ENCODE data around the gene NRF1. TPM values are rescaled to one million over a fixed set of nuclear protein-coding genes. Genes with fewer than 3 reads are reported as not detected.

NRF1 gene
- total RNA-seq, 2 donors from 2014 or later: 33.7 to 33.9 TPM

DNA sequence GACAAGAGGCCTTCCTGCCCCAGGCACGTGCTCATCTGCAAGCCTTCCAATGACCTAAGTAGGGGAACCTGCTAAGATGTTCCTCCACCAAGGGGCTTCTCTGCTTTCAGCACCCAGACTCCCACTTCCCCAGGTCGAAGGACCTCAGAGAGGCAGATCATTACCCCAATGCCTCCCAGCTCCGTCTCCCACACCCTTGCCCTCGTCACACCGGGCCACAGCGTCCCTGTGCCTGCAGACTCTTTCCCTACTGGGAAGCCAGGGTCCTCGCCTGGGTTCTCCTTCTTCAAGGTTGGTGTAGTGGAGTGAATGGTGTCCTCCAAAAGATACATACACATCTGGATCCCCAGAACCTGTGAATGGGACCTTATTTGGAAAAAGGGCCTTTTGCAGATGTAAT, 189.4 kb downstream of the NRF1 start:
- H3K36me3 Mint-ChIP-seq (ENCODE audit: low read depth): peaks cover 4% of the 10 kb centered on the region
- no peak overlapping the region for H3K27ac Mint-ChIP-seq
- peaks cover 2% of the 10 kb centered on the region for H3K4me1 Mint-ChIP-seq
- peaks cover 21% of the 10 kb centered on the region for H3K27me3 Mint-ChIP-seq
- no peaks in the 10 kb centered on the region for H3K9me3 ChIP-seq (ENCODE audit: control insufficient read depth, low read length, poor library complexity, severe bottlenecking)
- DNase-seq (no peak), ATAC-seq (no peak)
- H3K4me3 Mint-ChIP-seq: no peak overlapping the region

DNA sequence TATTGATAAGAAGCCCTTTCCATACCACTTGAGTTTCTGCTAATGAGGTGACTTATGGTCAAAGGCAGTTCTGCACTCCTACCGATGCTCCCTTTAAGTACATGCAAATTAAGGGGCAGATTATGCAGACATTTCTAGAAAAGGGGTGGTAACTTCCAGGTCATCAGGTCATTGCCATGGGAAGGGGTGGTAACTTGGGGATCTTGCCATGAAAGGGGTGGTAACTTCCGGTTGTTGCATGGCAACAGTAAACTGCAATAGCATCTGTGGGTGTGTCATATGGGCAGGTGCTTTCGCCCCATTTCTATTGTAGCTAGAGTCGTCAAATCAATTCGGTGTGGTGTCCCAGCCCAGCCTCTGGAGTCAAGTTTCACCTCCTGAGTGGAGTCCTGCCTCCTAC, 190.4 kb downstream of the NRF1 start:
- no peaks in the 10 kb centered on the region for H3K9me3 ChIP-seq (ENCODE audit: control insufficient read depth, low read length, poor library complexity, severe bottlenecking)
- ATAC-seq (no peak), DNase-seq (no peak)
- peaks cover 21% of the 10 kb centered on the region for H3K27me3 Mint-ChIP-seq
- peaks cover 4% of the 10 kb centered on the region for H3K36me3 Mint-ChIP-seq (ENCODE audit: low read depth)
- H3K27ac Mint-ChIP-seq: no peak overlapping the region
- no peak overlapping the region for H3K4me3 Mint-ChIP-seq
- H3K4me1 Mint-ChIP-seq: peaks cover 2% of the 10 kb centered on the region

GRCh38 chr7:129803546-129804081, 192.1 kb downstream of the NRF1 start:
- ATAC-seq (no peak), DNase-seq (no peak)
- Mint-ChIP-seq H3K4me1 (peaks cover 2% of the 10 kb centered on the region), H3K27me3 (peaks cover 15% of the 10 kb centered on the region), H3K36me3 (ENCODE audit: low read depth) (peaks cover 4% of the 10 kb centered on the region), H3K27ac (no peak overlapping the region), H3K4me3 (no peak overlapping the region)
- H3K9me3 ChIP-seq (ENCODE audit: control insufficient read depth, low read length, poor library complexity, severe bottlenecking): no peaks in the 10 kb centered on the region

DNA sequence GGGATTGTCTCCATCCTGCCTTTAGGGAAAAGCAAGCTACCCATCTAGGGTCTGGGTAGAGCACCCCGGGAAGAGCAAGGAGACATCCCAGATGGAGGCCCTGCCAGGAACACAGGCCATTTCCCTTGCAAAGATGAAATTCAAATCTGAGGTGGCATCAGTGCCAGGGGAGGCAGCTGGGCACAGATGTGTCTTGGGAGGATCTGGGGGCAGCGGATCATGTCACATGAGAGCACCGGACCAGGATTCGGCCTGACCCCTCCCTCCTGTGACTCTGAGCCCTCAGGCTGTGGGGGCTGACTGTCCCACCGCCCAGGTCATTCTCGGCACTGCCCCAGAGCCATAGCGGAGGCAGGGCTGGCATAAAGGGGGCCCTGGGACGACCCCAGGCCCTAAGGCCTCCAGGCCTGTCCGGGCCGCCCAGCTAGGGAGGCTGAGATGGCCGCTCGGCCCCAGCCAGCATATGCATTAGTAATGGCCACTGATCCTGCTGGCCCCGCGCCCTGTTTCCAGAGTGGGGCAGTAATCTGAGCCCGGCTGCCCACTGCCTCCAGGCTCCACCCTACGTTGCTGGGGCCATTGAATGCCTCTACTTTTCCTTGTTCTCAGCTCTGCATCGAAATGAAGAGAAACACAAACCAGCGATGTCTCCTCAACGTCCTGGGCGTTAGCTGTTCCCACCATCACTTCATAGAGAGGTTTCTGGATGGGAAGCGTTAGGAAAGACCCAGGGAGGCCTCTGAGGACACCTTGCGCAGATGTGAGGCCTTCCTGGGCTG, 192.8 kb downstream of the NRF1 start:
- ATAC-seq (no peak), DNase-seq (no peak)
- peaks cover 4% of the 10 kb centered on the region for H3K36me3 Mint-ChIP-seq (ENCODE audit: low read depth)
- peaks cover 2% of the 10 kb centered on the region for H3K4me1 Mint-ChIP-seq
- H3K27ac Mint-ChIP-seq: no peak overlapping the region
- H3K9me3 ChIP-seq (ENCODE audit: control insufficient read depth, low read length, poor library complexity, severe bottlenecking): no peaks in the 10 kb centered on the region
- H3K27me3 Mint-ChIP-seq: peaks cover 15% of the 10 kb centered on the region
- no peak overlapping the region for H3K4me3 Mint-ChIP-seq

DNA sequence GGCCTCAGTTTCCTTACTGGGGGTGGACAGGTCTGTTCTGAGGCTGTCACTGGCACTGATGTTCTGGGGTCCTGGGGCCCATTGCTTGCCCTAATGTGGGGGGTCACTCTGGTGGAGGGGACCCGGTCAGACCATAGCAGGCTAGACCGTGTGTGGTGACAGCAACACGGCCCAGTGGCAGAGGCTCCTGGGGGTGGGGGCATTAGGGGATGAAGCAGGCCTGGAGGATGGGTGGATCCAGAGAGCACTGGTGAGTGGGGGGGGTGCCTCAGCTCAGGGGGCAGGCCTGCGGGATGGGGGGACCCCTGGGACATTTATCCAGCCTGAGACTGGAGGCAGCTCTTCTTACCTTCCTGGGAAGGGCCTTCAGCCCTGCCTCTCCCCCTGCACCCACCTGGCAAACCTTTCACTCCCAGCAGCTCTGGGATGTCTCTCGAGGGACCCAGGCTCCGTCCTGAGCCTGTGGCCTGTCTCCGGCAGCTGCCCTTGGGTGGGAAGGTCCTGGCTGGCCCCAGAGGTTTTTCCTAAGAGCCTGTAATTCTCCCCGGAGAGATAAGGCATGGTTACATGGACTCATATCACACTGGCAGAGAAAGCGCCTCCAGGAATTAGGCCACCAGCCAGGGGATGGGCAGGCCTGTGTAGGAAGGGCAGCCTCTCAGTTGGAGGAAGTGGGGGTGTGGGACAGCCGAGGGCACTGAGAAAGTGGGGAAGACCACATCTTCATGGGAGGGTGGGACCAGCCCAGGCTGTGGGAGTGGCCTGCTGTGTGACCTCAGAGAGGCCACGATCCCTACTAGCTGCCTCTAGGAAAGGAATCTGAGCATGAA, 193.6 kb downstream of the NRF1 start:
- no peak for DNase-seq
- Mint-ChIP-seq H3K4me1 (peaks cover 2% of the 10 kb centered on the region), H3K27ac (no peak overlapping the region), H3K36me3 (ENCODE audit: low read depth) (peaks cover 4% of the 10 kb centered on the region), H3K4me3 (no peak overlapping the region), H3K27me3 (peaks cover 15% of the 10 kb centered on the region)
- no peaks in the 10 kb centered on the region for H3K9me3 ChIP-seq (ENCODE audit: control insufficient read depth, low read length, poor library complexity, severe bottlenecking)
- no peak for ATAC-seq

Other genes starting within 250 kb of the NRF1 start
- gene STRIP2, start 177.3 kb upstream of the NRF1 start, total RNA-seq: 1 to 10 TPM in 1 of 2 donors, under 1 TPM in 1; 0.67 to 2.1 TPM
- 1 to 10 TPM in 1 of 2 donors, under 1 TPM in 1; 0.77 to 2.0 TPM for gene SMKR1, start 109.2 kb upstream of the NRF1 start, total RNA-seq